ENCODE data around the gene CRIM1. TPM values are rescaled to one million over a fixed set of nuclear protein-coding genes. Genes with fewer than 3 reads are reported as not detected.

Gene CRIM1
- total and polyA plus RNA-seq, 7 donors, result 10.2 to 68.1 (median 53.1) TPM

GRCh38 chr2:36337354-36337753, 18.2 kb upstream of the CRIM1 start:
- DNase-seq (no peak), ATAC-seq (no peak)
- no peaks in the 10 kb centered on the region for H3K4me1 ChIP-seq
- no peak overlapping the region for H3K4me3 ChIP-seq
- no peaks in the 10 kb centered on the region for H3K27me3 ChIP-seq (ENCODE audit: insufficient read depth in 3 of 3, low read length in 2 of 3)
- no peak for TF ChIP-seq CTCF (IDR thresholded peaks at IDR 0.05)
- no peak overlapping the region for H3K27ac ChIP-seq
- H3K9me3 ChIP-seq, result no peaks in the 10 kb centered on the region
- no peaks in the 10 kb centered on the region for H3K36me3 ChIP-seq (ENCODE audit: insufficient read depth in 1 of 2, low read depth in 1 of 2)
- intact Hi-C loops (cut with DNase I), result no loop called here

GRCh38 chr2:36338124-36338826, 17.3 kb upstream of the CRIM1 start:
- Histone ChIP-seq H3K9me3 (no peaks in the 10 kb centered on the region), H3K4me3 (no peak overlapping the region), H3K27me3 (ENCODE audit: insufficient read depth in 3 of 3, low read length in 2 of 3) (no peaks in the 10 kb centered on the region), H3K4me1 (no peaks in the 10 kb centered on the region), H3K36me3 (ENCODE audit: insufficient read depth in 1 of 2, low read depth in 1 of 2) (no peaks in the 10 kb centered on the region), H3K27ac (no peak overlapping the region)
- ATAC-seq (no peak), DNase-seq (no peak)
- intact Hi-C loops (cut with DNase I), result no loop called here
- 26 to 40% (median 29%) methylated on average over 3 of the region's 3 CpGs for WGBS, 3 donors
- no peak for TF ChIP-seq CTCF (IDR thresholded peaks at IDR 0.05)

GRCh38 chr2:36338827-36339145, 16.8 kb upstream of the CRIM1 start:
- DNase-seq (no peak), ATAC-seq (no peak)
- H3K27ac ChIP-seq, result no peak overlapping the region
- no peaks in the 10 kb centered on the region for H3K9me3 ChIP-seq
- H3K36me3 ChIP-seq (ENCODE audit: insufficient read depth in 1 of 2, low read depth in 1 of 2), result no peaks in the 10 kb centered on the region
- H3K27me3 ChIP-seq (ENCODE audit: insufficient read depth in 3 of 3, low read length in 2 of 3), result no peaks in the 10 kb centered on the region
- intact Hi-C loops (cut with DNase I), result no loop called here
- H3K4me3 ChIP-seq, result no peak overlapping the region
- 40 to 55% (median 43%) methylated on average over 1 of the region's 1 CpG for WGBS, 3 donors
- no peaks in the 10 kb centered on the region for H3K4me1 ChIP-seq
- no peak for TF ChIP-seq CTCF (IDR thresholded peaks at IDR 0.05)

- WGBS, 3 donors, result 65 to 80% (median 75%) methylated on average over 6 of the region's 6 CpGs
- no peak for TF ChIP-seq CTCF (IDR thresholded peaks at IDR 0.05)
- DNase-seq (no peak), ATAC-seq (no peak)
- Histone ChIP-seq H3K4me1 (no peaks in the 10 kb centered on the region), H3K27ac (no peak overlapping the region), H3K36me3 (ENCODE audit: insufficient read depth in 1 of 2, low read depth in 1 of 2) (no peaks in the 10 kb centered on the region), H3K9me3 (no peaks in the 10 kb centered on the region), H3K4me3 (no peak overlapping the region), H3K27me3 (ENCODE audit: insufficient read depth in 3 of 3, low read length in 2 of 3) (no peaks in the 10 kb centered on the region)
- intact Hi-C loops (cut with DNase I), result no loop called here
These were observed 15.9 kb upstream of the CRIM1 start for GRCh38 chr2:36339607-36340218.

GRCh38 chr2:36343606-36344005, 12.0 kb upstream of the CRIM1 start:
- Histone ChIP-seq H3K27ac (no peak overlapping the region), H3K36me3 (ENCODE audit: insufficient read depth in 1 of 2, low read depth in 1 of 2) (no peaks in the 10 kb centered on the region), H3K4me1 (no peaks in the 10 kb centered on the region), H3K27me3 (ENCODE audit: insufficient read depth in 3 of 3, low read length in 2 of 3) (no peaks in the 10 kb centered on the region), H3K4me3 (no peak overlapping the region), H3K9me3 (no peaks in the 10 kb centered on the region)
- no peak for DNase-seq
- intact Hi-C loops (cut with DNase I), result no loop called here
- 66 to 85% (median 80%) methylated on average over 3 of the region's 3 CpGs for WGBS, 3 donors
- ATAC-seq, result no peak
- no peak for TF ChIP-seq CTCF (IDR thresholded peaks at IDR 0.05)
